CD4-positive, alpha-beta T cell treated with Interleukin-21 for 1 hour (primary cell): Measurements from ENCODE around the gene MACROD2.

ENCODE experiments used
- DNase-seq: peaks from one replicate; pipeline ENCODE4 v3.0.0-alpha.2; 2020

Gene MACROD2

GRCh38 chr20:14724036-14724435, 728.7 kb downstream of the MACROD2 start:
- DNase-seq, result no peak

GRCh38 chr20:14724468-14724867, 729.2 kb downstream of the MACROD2 start:
- no peak for DNase-seq

DNA sequence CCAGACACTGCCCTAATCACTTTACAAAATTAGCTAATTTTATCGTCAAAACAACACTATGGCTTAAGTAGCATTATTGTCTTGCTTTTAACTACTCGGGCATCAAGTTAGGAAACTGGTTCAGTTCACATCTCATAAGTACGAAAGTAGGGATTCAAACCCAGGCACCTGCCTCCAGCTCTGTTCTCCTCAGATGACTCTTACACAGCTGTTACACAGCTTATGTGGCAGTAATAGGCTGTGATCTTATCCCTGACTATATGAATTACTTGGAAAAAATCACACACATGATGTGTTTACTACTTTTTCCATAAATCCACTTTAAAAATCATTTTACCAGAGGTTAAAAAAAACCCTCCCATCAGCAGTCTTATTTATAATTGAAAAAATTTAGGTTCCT, 731.3 kb downstream of the MACROD2 start:
- DNase-seq, result no peak

- DNase-seq, result no peak
Measured at GRCh38 chr20:14727485-14728150, 732.3 kb downstream of the MACROD2 start.

- DNase-seq, result no peak
Measured at GRCh38 chr20:14729390-14729789, 734.1 kb downstream of the MACROD2 start.

DNA sequence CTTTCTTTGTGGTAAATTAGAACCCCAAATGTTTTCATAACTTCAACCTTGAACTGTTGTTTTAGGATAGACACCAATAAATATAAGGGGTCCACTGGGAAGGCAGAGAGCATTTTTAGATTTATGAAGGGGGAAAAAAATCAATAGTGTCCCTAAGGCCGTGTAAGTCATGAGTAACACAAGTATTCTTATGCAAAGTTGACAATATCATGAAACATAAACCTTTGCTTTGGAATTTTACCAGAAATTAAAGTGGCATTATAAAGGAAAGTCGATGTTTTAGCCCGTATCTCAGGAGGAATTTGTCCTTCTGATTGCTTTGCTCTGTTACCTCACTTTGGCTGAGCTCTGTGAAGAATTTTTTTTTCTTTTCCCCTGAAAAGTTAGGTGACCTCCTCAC, 737.0 kb downstream of the MACROD2 start:
- DNase-seq, result no peak

DNA sequence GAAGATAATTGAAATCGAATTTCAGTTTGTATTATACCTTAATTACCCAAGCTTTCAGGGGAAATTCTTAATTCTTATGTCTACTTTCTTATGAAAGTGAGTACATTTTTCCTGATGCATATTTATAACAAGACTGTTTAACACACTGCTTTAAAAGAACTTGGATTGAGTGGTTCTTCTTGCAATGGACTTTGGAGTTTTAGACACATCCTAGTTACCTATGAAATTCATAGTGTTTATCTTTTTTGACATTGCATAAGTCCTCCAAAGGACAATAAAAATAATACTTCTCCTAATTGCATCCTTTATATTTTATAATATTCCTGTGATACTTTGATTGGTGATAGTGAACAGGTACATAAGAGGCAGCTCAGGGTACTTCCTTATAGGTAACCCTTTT, 737.7 kb downstream of the MACROD2 start:
- no peak for DNase-seq

DNA sequence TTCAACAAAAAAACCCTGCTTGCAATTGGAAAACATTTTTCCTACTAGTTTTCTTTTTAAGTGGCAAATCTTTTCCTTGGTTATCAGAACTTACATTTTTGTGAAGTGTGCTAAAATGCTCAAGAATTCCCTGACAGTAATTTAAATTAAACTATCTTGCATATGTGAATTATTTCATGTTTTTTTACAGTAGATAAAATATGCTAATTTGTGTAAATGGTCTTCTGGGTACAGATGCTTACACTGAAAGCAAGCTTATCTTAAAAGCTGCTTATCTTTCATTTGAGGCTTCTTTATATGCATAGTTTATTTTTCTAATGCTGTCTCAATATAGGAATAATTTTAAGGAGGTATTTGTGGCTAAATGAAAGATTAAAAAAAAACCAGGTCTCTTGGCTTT, 745.1 kb downstream of the MACROD2 start:
- DNase-seq, result no peak

DNA sequence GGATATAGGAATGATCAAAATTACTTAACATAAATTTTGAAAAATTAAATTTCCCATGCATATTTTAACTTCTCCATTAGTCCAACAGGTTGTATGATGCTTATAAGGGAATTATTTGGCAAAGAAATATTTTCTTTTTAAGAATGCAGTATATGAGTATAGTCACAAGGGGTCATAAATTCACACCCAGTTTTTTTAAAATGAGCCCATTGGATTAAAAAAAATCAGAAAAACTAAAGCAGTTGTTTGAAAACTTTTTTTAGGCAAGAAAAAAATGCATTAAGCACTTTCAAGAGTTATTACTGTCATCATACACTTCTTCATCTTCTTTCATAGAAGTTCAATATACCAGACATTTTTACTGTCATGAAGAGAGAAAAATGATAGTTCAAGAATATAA, 746.3 kb downstream of the MACROD2 start:
- DNase-seq, result no peak

- no peak for DNase-seq
Measured at GRCh38 chr20:14744723-14745122, 749.4 kb downstream of the MACROD2 start.

DNA sequence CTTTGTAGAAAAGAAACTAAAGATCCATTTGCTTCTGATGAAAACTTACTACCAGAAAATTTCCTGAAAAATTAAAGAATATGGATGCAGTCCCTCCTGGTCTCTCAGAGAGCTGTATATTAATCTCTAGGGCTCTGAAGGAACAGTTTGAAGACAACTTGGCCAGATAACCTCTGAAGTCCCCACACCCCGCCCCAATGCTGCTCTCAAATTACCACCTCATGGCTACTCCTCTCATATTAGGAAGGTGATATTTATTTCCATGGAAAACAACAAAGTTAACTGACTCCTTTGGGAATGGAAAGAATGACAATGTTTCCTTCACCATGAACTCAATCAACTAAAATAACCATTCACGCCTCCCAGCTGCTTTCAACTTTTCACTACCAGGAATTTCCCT, 750.5 kb downstream of the MACROD2 start:
- DNase-seq, result no peak

GRCh38 chr20:14751191-14751590, 755.9 kb downstream of the MACROD2 start:
- DNase-seq, result no peak

GRCh38 chr20:14757728-14758127, 762.4 kb downstream of the MACROD2 start:
- DNase-seq, result no peak

DNA sequence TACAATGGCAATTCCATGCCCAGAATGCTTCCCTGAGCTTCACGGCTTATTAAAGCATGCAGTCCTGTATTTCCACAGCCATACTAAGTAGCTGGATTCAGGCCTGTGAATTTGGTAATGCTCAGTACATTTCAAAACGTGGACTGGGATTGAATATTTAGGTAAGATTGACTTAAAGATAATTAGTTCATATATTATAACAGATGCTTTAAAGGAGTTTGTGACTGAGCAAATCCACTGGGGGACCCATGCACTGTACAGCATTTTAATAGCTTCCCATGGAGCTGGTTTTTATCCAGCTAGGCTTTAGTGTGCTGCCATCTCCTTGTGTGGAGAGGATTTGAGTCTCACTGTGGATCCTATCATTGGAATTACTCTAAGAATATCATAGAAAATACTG, 763.0 kb downstream of the MACROD2 start:
- DNase-seq, result no peak

DNA sequence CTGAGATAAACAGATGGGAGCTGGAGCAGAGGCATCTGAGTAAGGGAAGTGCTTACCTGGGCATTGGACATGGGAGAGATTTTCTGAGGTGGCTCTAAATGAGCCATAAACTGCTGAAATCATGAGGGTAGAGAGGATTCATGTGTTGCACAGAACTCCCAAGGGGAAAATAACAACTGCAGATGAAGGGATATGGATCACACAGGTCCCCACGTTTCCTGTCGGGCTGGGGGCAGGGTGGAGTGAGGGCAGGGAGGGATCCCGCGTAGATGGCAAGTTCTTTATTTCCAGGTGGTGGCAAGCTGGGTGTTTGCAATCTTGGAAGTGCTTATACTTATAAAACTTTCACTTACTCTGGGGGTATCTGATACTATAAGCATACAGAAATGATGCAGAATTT, 764.7 kb downstream of the MACROD2 start:
- no peak for DNase-seq

GRCh38 chr20:14761903-14762302, 766.6 kb downstream of the MACROD2 start:
- DNase-seq, result no peak

GRCh38 chr20:14764511-14765369, 769.4 kb downstream of the MACROD2 start:
- DNase-seq, result no peak

- no peak for DNase-seq
Measured at GRCh38 chr20:14765370-14765701, 770.0 kb downstream of the MACROD2 start.

- no peak for DNase-seq
Measured at GRCh38 chr20:14773486-14773885, 778.2 kb downstream of the MACROD2 start.

DNA sequence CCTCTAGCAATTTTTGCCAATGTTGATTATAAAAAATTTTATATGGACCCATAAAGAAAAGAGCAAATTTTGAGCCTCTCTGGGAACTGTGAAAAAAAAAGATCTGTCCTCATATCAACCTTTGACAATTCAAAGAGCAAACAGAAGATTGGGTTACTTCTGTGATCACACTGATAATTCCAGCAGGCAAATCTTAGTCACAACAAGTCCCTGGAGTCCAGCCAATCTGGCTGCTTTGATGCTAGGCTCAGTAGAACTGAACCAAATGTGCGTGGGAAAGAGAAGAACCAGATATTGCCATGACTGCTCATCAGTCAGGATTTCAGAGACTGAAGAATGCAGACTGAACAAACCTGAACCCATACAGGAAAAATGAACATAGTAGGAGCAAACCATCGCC, 780.5 kb downstream of the MACROD2 start:
- no peak for DNase-seq

GRCh38 chr20:14777591-14777990, 782.3 kb downstream of the MACROD2 start:
- DNase-seq, result no peak

DNA sequence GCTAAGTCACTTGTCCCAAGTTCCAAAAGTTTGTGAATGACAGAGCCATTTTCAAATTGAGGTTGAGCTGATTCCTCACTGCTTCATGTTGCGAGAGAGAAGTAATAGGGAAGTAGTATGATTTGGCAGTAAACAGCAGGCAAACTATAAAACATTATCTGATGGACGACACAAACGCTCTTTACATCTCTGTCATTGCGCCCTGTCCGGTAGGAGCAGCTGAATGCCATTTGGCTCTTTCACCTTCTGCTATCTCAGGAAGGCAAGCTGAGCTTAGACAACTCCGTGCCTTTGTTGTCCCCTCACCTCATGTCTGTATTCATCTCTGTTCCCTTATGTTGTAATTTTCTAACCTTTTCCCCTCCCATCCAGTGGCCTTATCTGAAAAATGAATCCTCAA, 782.8 kb downstream of the MACROD2 start:
- DNase-seq, result no peak

DNA sequence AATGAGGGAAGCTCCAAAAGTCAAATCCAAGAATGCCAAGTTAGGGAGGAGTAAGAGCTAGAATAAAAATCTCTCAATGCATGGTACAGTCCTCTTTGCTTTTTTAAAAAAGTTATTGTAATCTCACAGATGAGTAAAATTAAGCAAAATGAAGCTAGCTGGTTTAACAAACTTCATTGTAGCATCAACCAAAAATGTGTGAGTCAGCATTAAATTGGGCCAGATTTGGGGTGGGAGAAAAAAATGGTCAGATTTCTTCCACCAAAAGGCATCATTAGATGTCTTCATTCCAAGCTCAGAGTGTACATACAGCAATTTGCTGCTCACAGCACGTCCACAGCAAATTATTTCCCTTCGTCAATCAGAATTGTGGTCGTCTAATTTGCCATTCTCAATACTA, 783.6 kb downstream of the MACROD2 start:
- no peak for DNase-seq

GRCh38 chr20:14780508-14780907, 785.2 kb downstream of the MACROD2 start:
- no peak for DNase-seq

DNA sequence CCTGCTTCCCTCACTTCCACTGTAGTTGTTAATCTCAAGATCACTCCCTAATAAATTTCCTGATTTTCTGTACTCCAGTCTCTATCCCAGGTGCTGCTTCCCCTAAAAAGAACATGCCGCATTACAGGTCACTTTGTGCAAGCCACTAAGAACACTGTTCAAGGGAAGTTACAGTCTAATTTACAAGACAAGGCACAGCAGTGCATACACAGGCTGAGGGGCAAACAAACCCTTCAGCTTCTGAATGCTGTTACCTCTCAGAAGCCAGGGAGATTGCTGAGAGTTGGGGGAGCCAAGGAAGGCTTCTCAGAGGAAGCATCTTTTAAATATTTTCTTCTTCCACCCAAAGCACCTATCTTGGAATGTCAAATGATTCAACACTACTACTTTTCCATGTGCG, 787.4 kb downstream of the MACROD2 start:
- DNase-seq, result no peak
